Measurements from ENCODE around the gene NECTIN3.

The NECTIN3 gene

GRCh38 chr3:111081008-111081545, 9.5 kb downstream of the NECTIN3 start:
- DNase-seq (ENCODE audit: low read depth) = peak; percentile 83

- no peak for DNase-seq (ENCODE audit: low read depth)
Observed at GRCh38 chr3:111084911-111085310, 13.3 kb downstream of the NECTIN3 start.

- no peak for DNase-seq (ENCODE audit: low read depth)
Observed at GRCh38 chr3:111087924-111088469, 16.4 kb downstream of the NECTIN3 start.

- DNase-seq (ENCODE audit: low read depth) = no peak
Observed at GRCh38 chr3:111096487-111097209, 25.0 kb downstream of the NECTIN3 start.

- peak; percentile 61 for DNase-seq (ENCODE audit: low read depth)
Observed at GRCh38 chr3:111103807-111104206, 32.2 kb downstream of the NECTIN3 start.

- no peak for DNase-seq (ENCODE audit: low read depth)
Observed at GRCh38 chr3:111106993-111107661, 35.5 kb downstream of the NECTIN3 start.

- no peak for DNase-seq (ENCODE audit: low read depth)
Observed at GRCh38 chr3:111107662-111108035, 36.0 kb downstream of the NECTIN3 start.

GRCh38 chr3:111112913-111113312, 41.3 kb downstream of the NECTIN3 start:
- DNase-seq (ENCODE audit: low read depth) = peak; percentile 48

GRCh38 chr3:111128884-111129283, 57.3 kb downstream of the NECTIN3 start:
- peak; percentile 49 for DNase-seq (ENCODE audit: low read depth)

- no peak for DNase-seq (ENCODE audit: low read depth)
Observed at GRCh38 chr3:111130827-111131226, 59.2 kb downstream of the NECTIN3 start.

- DNase-seq (ENCODE audit: low read depth) = no peak
Observed at GRCh38 chr3:111134302-111134701, 62.7 kb downstream of the NECTIN3 start.

GRCh38 chr3:111151438-111151837, 79.8 kb downstream of the NECTIN3 start:
- peak; percentile 87 for DNase-seq (ENCODE audit: low read depth)

- peak; percentile 82 for DNase-seq (ENCODE audit: low read depth)
Observed at GRCh38 chr3:111152496-111152895, 80.9 kb downstream of the NECTIN3 start.

GRCh38 chr3:111156517-111156916, 84.9 kb downstream of the NECTIN3 start:
- peak; percentile 26 for DNase-seq (ENCODE audit: low read depth)

GRCh38 chr3:111159391-111159790, 87.8 kb downstream of the NECTIN3 start:
- peak; percentile 79 for DNase-seq (ENCODE audit: low read depth)

- DNase-seq (ENCODE audit: low read depth) = no peak
Observed at GRCh38 chr3:111164621-111165020, 93.0 kb downstream of the NECTIN3 start.

GRCh38 chr3:111165411-111165810, 93.8 kb downstream of the NECTIN3 start:
- DNase-seq (ENCODE audit: low read depth) = no peak

GRCh38 chr3:111173328-111173900, 101.8 kb downstream of the NECTIN3 start:
- peak; percentile 50 for DNase-seq (ENCODE audit: low read depth)

GRCh38 chr3:111173906-111174305, 102.3 kb downstream of the NECTIN3 start:
- no peak for DNase-seq (ENCODE audit: low read depth)

- DNase-seq (ENCODE audit: low read depth) = no peak
Observed at GRCh38 chr3:111190518-111190917, 118.9 kb downstream of the NECTIN3 start.

GRCh38 chr3:111193472-111193871, 121.9 kb downstream of the NECTIN3 start:
- DNase-seq (ENCODE audit: low read depth) = no peak

- peak; percentile 52 for DNase-seq (ENCODE audit: low read depth)
Observed at GRCh38 chr3:111194048-111194447, 122.4 kb downstream of the NECTIN3 start.

- no peak for DNase-seq (ENCODE audit: low read depth)
Observed at GRCh38 chr3:111197485-111197884, 125.9 kb downstream of the NECTIN3 start.
